GM21447 (cell line): ENCODE measurements around the gene PLEKHG5.
"Not testable (repeated sequence)": the region's sequence is repeated elsewhere in the genome, so short reads cannot be mapped to it uniquely, and the experiment has no call there.

ENCODE experiments used
- ATAC-seq: cut with Tn5 transposase; IDR thresholded peaks from one replicate; pipeline ENCODE4 v1.9.1; 2021; ENCODE audit not compliant: unreplicated experiment

The PLEKHG5 gene

GRCh38 chr1:6497215-6497866 is 5.9 kb upstream of the PLEKHG5 start:
- ATAC-seq = no peak

- ATAC-seq = no peak
These were observed 5.4 kb upstream of the PLEKHG5 start for GRCh38 chr1:6496890-6497214.

GRCh38 chr1:6496365-6496721 is 4.9 kb upstream of the PLEKHG5 start:
- ATAC-seq = no peak

GRCh38 chr1:6495540-6496364 is 4.3 kb upstream of the PLEKHG5 start:
- no peak for ATAC-seq

- ATAC-seq = no peak
These were observed 3.6 kb upstream of the PLEKHG5 start for GRCh38 chr1:6495041-6495441.

GRCh38 chr1:6494627-6495026 is 3.2 kb upstream of the PLEKHG5 start:
- ATAC-seq = no peak

- ATAC-seq = not testable (repeated sequence)
These were observed 2.4 kb upstream of the PLEKHG5 start for GRCh38 chr1:6493834-6494223.

- ATAC-seq = no peak
These were observed 499 bp upstream of the PLEKHG5 start for GRCh38 chr1:6491966-6492365.

- ATAC-seq = no peak
These were observed 402 bp downstream of the PLEKHG5 start for GRCh38 chr1:6491081-6491449.

- ATAC-seq = peak; percentile 65
These were observed 1.0 kb downstream of the PLEKHG5 start for GRCh38 chr1:6490181-6491080.

- peak; percentile 68 for ATAC-seq
These were observed 1.7 kb downstream of the PLEKHG5 start for GRCh38 chr1:6489799-6490180.

- no peak for ATAC-seq
These were observed 2.1 kb downstream of the PLEKHG5 start for GRCh38 chr1:6489383-6489765.

- no peak for ATAC-seq
These were observed 2.7 kb downstream of the PLEKHG5 start for GRCh38 chr1:6488602-6489382.

GRCh38 chr1:6487804-6488484 is 3.5 kb downstream of the PLEKHG5 start:
- ATAC-seq = no peak

GRCh38 chr1:6486433-6487011 is 4.9 kb downstream of the PLEKHG5 start:
- no peak for ATAC-seq

- ATAC-seq = no peak
These were observed 6.0 kb downstream of the PLEKHG5 start for GRCh38 chr1:6485168-6486101.

- no peak for ATAC-seq
These were observed 6.7 kb downstream of the PLEKHG5 start for GRCh38 chr1:6484826-6485167.

- ATAC-seq = no peak
These were observed 7.7 kb downstream of the PLEKHG5 start for GRCh38 chr1:6483761-6484117.

GRCh38 chr1:6483017-6483760 is 8.3 kb downstream of the PLEKHG5 start:
- ATAC-seq = no peak
